NOMO-1 treated with DMSO at 0.1 percent for 48 hours (cell line): ENCODE data around the gene COL25A1.
"Not testable (repeated sequence)": the region's sequence is repeated elsewhere in the genome, so short reads cannot be mapped to it uniquely, and the experiment has no call there.

Experiments used
- DNase-seq: peaks from one replicate; lab custom pipeline; 2025; ENCODE audit not compliant: unreplicated experiment; lab: John Stamatoyannopoulos, UW

COL25A1 gene

GRCh38 chr4:109070677-109071076 lies 231.8 kb downstream of the COL25A1 start:
- DNase-seq = not testable (repeated sequence)

- no peak for DNase-seq
These were observed 234.8 kb downstream of the COL25A1 start for GRCh38 chr4:109067508-109068235.

- DNase-seq = no peak
These were observed 237.5 kb downstream of the COL25A1 start for GRCh38 chr4:109065006-109065405.

GRCh38 chr4:109053257-109053656 lies 249.2 kb downstream of the COL25A1 start:
- DNase-seq = no peak

- peak; percentile 74 for DNase-seq
These were observed 249.6 kb downstream of the COL25A1 start for GRCh38 chr4:109052821-109053220.

GRCh38 chr4:109051054-109051453 lies 251.4 kb downstream of the COL25A1 start:
- no peak for DNase-seq

GRCh38 chr4:109049926-109050325 lies 252.5 kb downstream of the COL25A1 start:
- no peak for DNase-seq

- DNase-seq = peak; percentile 74
These were observed 255.8 kb downstream of the COL25A1 start for GRCh38 chr4:109046471-109047201.

- DNase-seq = peak; percentile 20
These were observed 258.0 kb downstream of the COL25A1 start for GRCh38 chr4:109044431-109044830.

- no peak for DNase-seq
These were observed 259.2 kb downstream of the COL25A1 start for GRCh38 chr4:109043286-109043685.

GRCh38 chr4:109041463-109042360 lies 260.7 kb downstream of the COL25A1 start:
- DNase-seq = peak; percentile 1

- peak; percentile 82 for DNase-seq
These were observed 262.0 kb downstream of the COL25A1 start for GRCh38 chr4:109040441-109040840.

GRCh38 chr4:109037026-109037425 lies 265.4 kb downstream of the COL25A1 start:
- DNase-seq = no peak

GRCh38 chr4:109033993-109034392 lies 268.5 kb downstream of the COL25A1 start:
- no peak for DNase-seq

- no peak for DNase-seq
These were observed 269.8 kb downstream of the COL25A1 start for GRCh38 chr4:109032671-109033070.

- no peak for DNase-seq
These were observed 272.5 kb downstream of the COL25A1 start for GRCh38 chr4:109029987-109030386.

GRCh38 chr4:109027016-109027500 lies 275.4 kb downstream of the COL25A1 start:
- no peak for DNase-seq

GRCh38 chr4:109026588-109026987 lies 275.9 kb downstream of the COL25A1 start:
- DNase-seq = no peak

- no peak for DNase-seq
These were observed 276.9 kb downstream of the COL25A1 start for GRCh38 chr4:109025471-109026076.

- DNase-seq = no peak
These were observed 279.5 kb downstream of the COL25A1 start for GRCh38 chr4:109022961-109023360.

GRCh38 chr4:109021630-109022029 lies 280.8 kb downstream of the COL25A1 start:
- not testable (repeated sequence) for DNase-seq
